Endothelial cell of umbilical vein (primary cell): ENCODE results near the gene ACOX1. TPM values are rescaled to one million over a fixed set of nuclear protein-coding genes. Genes with fewer than 3 reads are reported as not detected.

Experiments
- BruUV-seq: library from RNA; stranded (reverse); fragments of 400-500 nt; replicated peaks from 2 replicates; lab custom pipeline; 2021; lab: Mats Ljungman, UMichigan
- CTCF ChIA-PET: fragments of 300-600, 350-600 bp; sonication (Branson Sonifier 250); formaldehyde crosslinking; loops from one replicate; lab custom pipeline; 2021; ENCODE audit warnings: antibody characterized with exemption, inconsistent platforms; lab: Charles Lee
- POLR2A ChIA-PET: fragments of 300-600, 350-600 bp; sonication (Branson Sonifier 250); formaldehyde crosslinking; loops from one replicate; lab custom pipeline; 2021; ENCODE audit warnings: antibody characterized with exemption, inconsistent platforms; lab: Charles Lee
- DNase-seq: peaks from one replicate; pipeline ENCODE4 v3.0.0-alpha.2; 2011; ENCODE audit warnings: low read depth, low spot score
- FAIRE-seq: peaks from 2 replicates; lab custom pipeline; 2011; peaks lifted over from hg19 to GRCh38; lab: Jason Lieb, UNC
- H2AFZ ChIP-seq: 2 replicates; pipeline ENCODE4 v1.6.0; 2012; ENCODE audit warnings: low read depth, low read length, control low read depth, inconsistent platforms
- H3K27ac ChIP-seq: 2 replicates; pipeline ENCODE4 v1.5.1; 2011; ENCODE audit warnings: low read depth, mild to moderate bottlenecking, control low read depth, low read length, moderate library complexity; ENCODE audit not compliant: insufficient read depth
- H3K27me3 ChIP-seq, 2 experiments: 2 replicates each; pipeline versions ENCODE4 v1.6.0 to v1.6.1; 2011; ENCODE audit warnings: low read length in 2 of 2, mixed read lengths in 1 of 2; ENCODE audit not compliant: control insufficient read depth in 2 of 2, insufficient read depth in 2 of 2
- H3K36me3 ChIP-seq, 2 experiments: 2 replicates in 1 of 2; 3 replicates in 1 of 2; pipeline ENCODE4 v1.5.1; 2011; ENCODE audit warnings: low read length in 2 of 2, mild to moderate bottlenecking in 1 of 2, moderate library complexity in 1 of 2; ENCODE audit not compliant: control insufficient read depth in 2 of 2, insufficient read depth in 2 of 2; ENCODE audit errors: extremely low read depth in 1 of 2
- H3K4me1 ChIP-seq: 3 replicates; pipeline ENCODE4 v1.5.1; 2011; ENCODE audit warnings: mild to moderate bottlenecking, low read length; ENCODE audit not compliant: control insufficient read depth, insufficient read depth; ENCODE audit errors: extremely low read depth
- H3K4me2 ChIP-seq: 2 replicates; pipeline ENCODE4 v1.6.1; 2011; ENCODE audit warnings: low read length, control low read depth, mixed read lengths; ENCODE audit not compliant: insufficient read depth
- H3K4me3 ChIP-seq, 3 experiments: fragments of 200-600 bp in 1 of 3; sonication (generic), shearing (Covaris generic) in 1 of 3; replicated peaks in 1 of 3; 2 replicates each; pipeline ENCODE4 v1.5.1; 2011 to 2016; ENCODE audit warnings: control low read depth in 3 of 3, low read length in 3 of 3, mild to moderate bottlenecking in 2 of 3, inconsistent platforms in 1 of 3, low read depth in 1 of 3, moderate library complexity in 1 of 3; ENCODE audit not compliant: insufficient read depth in 1 of 3
- H3K79me2 ChIP-seq: 2 replicates; pipeline ENCODE4 v1.6.0; 2012; ENCODE audit warnings: low read length, inconsistent platforms; ENCODE audit not compliant: control insufficient read depth, insufficient read depth
- H3K9ac ChIP-seq: replicated peaks from 2 replicates; pipeline ENCODE3; 2011; ENCODE audit warnings: low read length, control low read depth; ENCODE audit not compliant: insufficient read depth; ENCODE audit errors: extremely low read depth
- H3K9me1 ChIP-seq: replicated peaks from 3 replicates; pipeline ENCODE4 v1.6.0; 2011; ENCODE audit warnings: mild to moderate bottlenecking, low read length; ENCODE audit not compliant: control insufficient read depth, insufficient read depth; ENCODE audit errors: extremely low read depth
- H3K9me3 ChIP-seq: replicated peaks from 2 replicates; pipeline ENCODE4 v1.5.1; 2012; ENCODE audit warnings: low read length, inconsistent platforms; ENCODE audit not compliant: control insufficient read depth, insufficient read depth
- H4K20me1 ChIP-seq: replicated peaks from 2 replicates; pipeline ENCODE3; 2011; ENCODE audit warnings: mild to moderate bottlenecking, low read length; ENCODE audit not compliant: control insufficient read depth, insufficient read depth; ENCODE audit errors: extremely low read depth
- GATA2 ChIP-seq: IDR thresholded peaks from 2 replicates; pipeline ENCODE4 v1.7.0; 2011; ENCODE audit warnings: low read depth, mild to moderate bottlenecking, moderate library complexity, mixed read lengths, low read length; ENCODE audit not compliant: insufficient read length, insufficient read depth
- MYC ChIP-seq: IDR thresholded peaks from one replicate; pipeline ENCODE4 v1.6.1; 2011; ENCODE audit warnings: mild to moderate bottlenecking, low read depth, low read length
- POLR2A ChIP-seq: IDR thresholded peaks from 2 replicates; pipeline ENCODE4 v1.6.1; 2012; ENCODE audit warnings: low read depth, mild to moderate bottlenecking, control low read depth, low read length
- dilution Hi-C: fragments of 300-500 bp; cut with MboI; formaldehyde crosslinking; loops from one replicate; pipeline ENCODE4 v1.15.0; 2019; ENCODE audit warnings: low sequenced_read_pairs; ENCODE audit not compliant: extremely low pct_ligation_motif_present
- intact Hi-C: fragments of 100-400 bp; cut with micrococcal nuclease; formaldehyde crosslinking; loops from one replicate; pipeline ENCODE4 v1.10.0; 2022
- polyA plus RNA-seq, 4 experiments: library from polyadenylated mRNA; depleted of rRNA in 3 of 4; stranded (reverse) in 3 of 4; unstranded in 1 of 4; fragments of >200 nt; gene quantifications; 2 replicates each; pipeline versions ENCODE4 v1.2.1 to v1.2.3, GENCODE V29; 2011 to 2012; ENCODE audit warnings: missing spikeins in 1 of 4
- total RNA-seq: library from RNA; stranded (reverse); gene quantifications from 2 replicates; pipeline ENCODE4 v1.2.3, GENCODE V29; 2021
- TF ChIP-seq, protein P1 (sequence below): IDR thresholded peaks from 2 replicates; pipeline ENCODE4 v1.6.1; 2011; ENCODE audit not compliant: insufficient read depth, insufficient read length

Gene ACOX1
- total and polyA plus RNA-seq, 2 donors (not counting 3 experiments of a cell fraction or from before 2014, with no cell fraction given) = 17.9 to 45.1 TPM

GRCh38 chr17:75909051-75909811 lies 69.7 kb downstream of the ACOX1 start:
- H3K79me2 ChIP-seq = peaks cover 2% of the 10 kb centered on the region
- no peak overlapping the region for H3K4me3 ChIP-seq
- H4K20me1 ChIP-seq = no peaks in the 10 kb centered on the region
- H3K27ac ChIP-seq = no peak overlapping the region
- no peak overlapping the region for H3K9ac ChIP-seq
- H3K36me3 ChIP-seq = no peaks in the 10 kb centered on the region
- no peaks in the 10 kb centered on the region for H3K9me3 ChIP-seq
- no peak for DNase-seq
- ChIA-PET CTCF (interaction anchor here (0.8 to 1.1 kb wide), 3 partner anchors 92 to 105 kb away, joined by 3 read pairs; no protein-coding TSS in a partner anchor), POLR2A (no interaction called here)
- TF ChIP-seq, protein P1, sequence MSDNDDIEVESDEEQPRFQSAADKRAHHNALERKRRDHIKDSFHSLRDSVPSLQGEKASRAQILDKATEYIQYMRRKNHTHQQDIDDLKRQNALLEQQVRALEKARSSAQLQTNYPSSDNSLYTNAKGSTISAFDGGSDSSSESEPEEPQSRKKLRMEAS = no peak
- TF ChIP-seq GATA2 = no peak
- H3K4me1 ChIP-seq = peaks cover under 1% of the 10 kb centered on the region
- no TSS peak for BruUV-seq
- H3K4me2 ChIP-seq = no peak overlapping the region
- intact Hi-C loops (no loop called here), dilution Hi-C loops (no loop called here)
- no peak overlapping the region for H2AFZ ChIP-seq
- H3K27me3 ChIP-seq = no peaks in the 10 kb centered on the region
- H3K9me1 ChIP-seq = no peaks in the 10 kb centered on the region
- FAIRE-seq = no peak

- DNase-seq = no peak
These were observed 70.8 kb downstream of the ACOX1 start for GRCh38 chr17:75908201-75908600.

More at GRCh38 chr17:75908201-75908600, 70.8 kb downstream of the ACOX1 start:
- no peaks in the 10 kb centered on the region for H3K9me3 ChIP-seq
- H3K27ac ChIP-seq = no peak overlapping the region
- POLR2A ChIA-PET = no interaction called here
- intact Hi-C loops = no loop called here
- H3K4me3 ChIP-seq = no peak overlapping the region
- no peaks in the 10 kb centered on the region for H3K36me3 ChIP-seq
- H3K27me3 ChIP-seq = no peaks in the 10 kb centered on the region
- FAIRE-seq = no peak
- H2AFZ ChIP-seq = no peak overlapping the region
- BruUV-seq = no TSS peak
- CTCF ChIA-PET = interaction anchor here (0.8 kb wide), 2 partner anchors 98 to 106 kb away, joined by 3 to 5 read pairs; no protein-coding TSS in a partner anchor
- H4K20me1 ChIP-seq = no peaks in the 10 kb centered on the region
- H3K79me2 ChIP-seq = peaks cover 9% of the 10 kb centered on the region
- H3K4me1 ChIP-seq = peaks cover 11% of the 10 kb centered on the region
- H3K9me1 ChIP-seq = no peaks in the 10 kb centered on the region
- H3K9ac ChIP-seq = no peak overlapping the region
- TF ChIP-seq MYC = no peak
- no peak for TF ChIP-seq POLR2A
- dilution Hi-C loops = no loop called here
- no peak overlapping the region for H3K4me2 ChIP-seq
